Tibial nerve (tissue), 4 donors: Measurements from ENCODE around the gene STAT4.

Experiments used
- EP300 ChIP-seq, 2 donors: sonication (generic); formaldehyde crosslinking; IDR thresholded peaks; one replicate each; pipeline ENCODE4 v1.6.1; 2017; ENCODE audit warnings: antibody characterized with exemption in 2 of 2, mild to moderate bottlenecking in 1 of 2
- POLR2A ChIP-seq, 2 donors: fragments of 450-650 bp; IDR thresholded peaks; one replicate each; pipeline ENCODE4 v1.6.1; 2017; ENCODE audit warnings: antibody characterized with exemption in 2 of 2, mild to moderate bottlenecking in 2 of 2, moderate library complexity in 2 of 2
- TF ChIP-seq, protein P1 (sequence below), 5 experiments: fragments of 200-600 bp in 3 of 5; fragments of 450-650 bp in 2 of 5; sonication (generic) in 3 of 5; IDR thresholded peaks; one replicate each; pipeline ENCODE4 v1.5.1; 2016 to 2019; ENCODE audit warnings: antibody characterized with exemption in 5 of 5, mild to moderate bottlenecking in 3 of 5, moderate library complexity in 2 of 5

DNA sequence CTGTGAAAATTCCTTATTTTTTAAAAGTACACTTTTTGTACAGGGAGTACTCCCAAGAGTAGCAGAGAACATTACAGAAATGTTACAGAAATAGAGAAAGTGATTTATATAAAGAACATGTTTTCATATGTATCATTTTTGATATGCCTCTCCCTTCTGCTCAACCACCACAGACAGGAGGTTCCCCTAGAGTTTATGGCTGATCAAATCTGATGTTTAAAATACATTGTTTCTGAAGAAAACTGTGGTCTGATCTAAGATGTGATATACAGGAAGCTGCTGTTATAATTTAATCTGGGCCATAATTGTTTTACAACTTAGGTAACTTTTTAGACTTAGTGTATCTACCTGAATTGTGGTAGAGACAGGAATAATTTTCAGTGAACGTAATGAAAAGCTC, 37.0 kb downstream of the STAT4 start:
- TF ChIP-seq, protein P1, sequence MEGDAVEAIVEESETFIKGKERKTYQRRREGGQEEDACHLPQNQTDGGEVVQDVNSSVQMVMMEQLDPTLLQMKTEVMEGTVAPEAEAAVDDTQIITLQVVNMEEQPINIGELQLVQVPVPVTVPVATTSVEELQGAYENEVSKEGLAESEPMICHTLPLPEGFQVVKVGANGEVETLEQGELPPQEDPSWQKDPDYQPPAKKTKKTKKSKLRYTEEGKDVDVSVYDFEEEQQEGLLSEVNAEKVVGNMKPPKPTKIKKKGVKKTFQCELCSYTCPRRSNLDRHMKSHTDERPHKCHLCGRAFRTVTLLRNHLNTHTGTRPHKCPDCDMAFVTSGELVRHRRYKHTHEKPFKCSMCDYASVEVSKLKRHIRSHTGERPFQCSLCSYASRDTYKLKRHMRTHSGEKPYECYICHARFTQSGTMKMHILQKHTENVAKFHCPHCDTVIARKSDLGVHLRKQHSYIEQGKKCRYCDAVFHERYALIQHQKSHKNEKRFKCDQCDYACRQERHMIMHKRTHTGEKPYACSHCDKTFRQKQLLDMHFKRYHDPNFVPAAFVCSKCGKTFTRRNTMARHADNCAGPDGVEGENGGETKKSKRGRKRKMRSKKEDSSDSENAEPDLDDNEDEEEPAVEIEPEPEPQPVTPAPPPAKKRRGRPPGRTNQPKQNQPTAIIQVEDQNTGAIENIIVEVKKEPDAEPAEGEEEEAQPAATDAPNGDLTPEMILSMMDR (IDR thresholded peaks at IDR 0.05) = no peak
- no peak for TF ChIP-seq POLR2A (IDR thresholded peaks at IDR 0.05)
- TF ChIP-seq EP300 (IDR thresholded peaks at IDR 0.05) = no peak
